Fibroblast of lung (primary cell): ENCODE measurements around the gene TMEM259.

Experiments used
- EZH2 ChIP-seq: IDR thresholded peaks from 2 replicates; pipeline ENCODE4 v1.5.1; 2012; ENCODE audit warnings: low read length, control low read depth, mild to moderate bottlenecking; ENCODE audit errors: missing control alignments
- TF ChIP-seq, protein P1 (sequence below), 2 donors: IDR thresholded peaks in 1 of 2; conservative IDR thresholded peaks in 1 of 2; 1 replicate in 1 of 2; 2 replicates in 1 of 2; pipeline ENCODE4 v1.5.1; 2011 to 2012; ENCODE audit warnings: low read length in 2 of 2, control low read depth in 1 of 2, inconsistent platforms in 1 of 2, low read depth in 1 of 2, mild to moderate bottlenecking in 1 of 2

- TF ChIP-seq, protein P1, sequence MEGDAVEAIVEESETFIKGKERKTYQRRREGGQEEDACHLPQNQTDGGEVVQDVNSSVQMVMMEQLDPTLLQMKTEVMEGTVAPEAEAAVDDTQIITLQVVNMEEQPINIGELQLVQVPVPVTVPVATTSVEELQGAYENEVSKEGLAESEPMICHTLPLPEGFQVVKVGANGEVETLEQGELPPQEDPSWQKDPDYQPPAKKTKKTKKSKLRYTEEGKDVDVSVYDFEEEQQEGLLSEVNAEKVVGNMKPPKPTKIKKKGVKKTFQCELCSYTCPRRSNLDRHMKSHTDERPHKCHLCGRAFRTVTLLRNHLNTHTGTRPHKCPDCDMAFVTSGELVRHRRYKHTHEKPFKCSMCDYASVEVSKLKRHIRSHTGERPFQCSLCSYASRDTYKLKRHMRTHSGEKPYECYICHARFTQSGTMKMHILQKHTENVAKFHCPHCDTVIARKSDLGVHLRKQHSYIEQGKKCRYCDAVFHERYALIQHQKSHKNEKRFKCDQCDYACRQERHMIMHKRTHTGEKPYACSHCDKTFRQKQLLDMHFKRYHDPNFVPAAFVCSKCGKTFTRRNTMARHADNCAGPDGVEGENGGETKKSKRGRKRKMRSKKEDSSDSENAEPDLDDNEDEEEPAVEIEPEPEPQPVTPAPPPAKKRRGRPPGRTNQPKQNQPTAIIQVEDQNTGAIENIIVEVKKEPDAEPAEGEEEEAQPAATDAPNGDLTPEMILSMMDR (conservative IDR thresholded peaks at IDR 0.05 in 1 of 2, IDR thresholded peaks at IDR 0.05 in 1 of 2; ENCODE audit: low read depth in 1 of 2, low read length in 2 of 2): no peak
- TF ChIP-seq EZH2: no peak
Observed at GRCh38 chr19:1002600-1002999, 18.3 kb downstream of the TMEM259 start.
